Measurements from ENCODE around the gene ADORA2A. TPM values are rescaled to one million over a fixed set of nuclear protein-coding genes. Genes with fewer than 3 reads are reported as not detected.
"Not testable (repeated sequence)": the region's sequence is repeated elsewhere in the genome, so short reads cannot be mapped to it uniquely, and the experiment has no call there.

Gene ADORA2A
- total and polyA plus RNA-seq, 3 donors from 2014 or later, result 2.2 to 5.1 (median 2.5) TPM

- Histone ChIP-seq H3K9me3 (no peaks in the 10 kb centered on the region), H3K27ac (no peak overlapping the region), H3K36me3 (ENCODE audit: low read depth, missing control alignments) (no peaks in the 10 kb centered on the region), H3K4me1 (no peaks in the 10 kb centered on the region), H3K27me3 (no peaks in the 10 kb centered on the region), H3K4me3 (no peak overlapping the region)
- 69% methylated on average over 3 of the region's 3 CpGs for WGBS, 2 donors
- no peak for DNase-seq
- TF ChIP-seq CTCF (IDR thresholded peaks at IDR 0.05), result peak in 2 of 3 experiments; percentile 6 to 9
- no peak for TF ChIP-seq POLR2A (IDR thresholded peaks at IDR 0.05)
- intact Hi-C loops (cut with DNase I; ENCODE audit: low total_unique reads), result no loop called here
These were observed 58.2 kb downstream of the ADORA2A start for GRCh38 chr22:24485608-24486007.

- WGBS, 2 donors, result 89 to 91% methylated on average over 2 of the region's 2 CpGs
- no peaks in the 10 kb centered on the region for H3K4me1 ChIP-seq
- no peak overlapping the region for H3K4me3 ChIP-seq
- intact Hi-C loops (cut with DNase I; ENCODE audit: low total_unique reads), result no loop called here
- no peak for DNase-seq
- H3K27ac ChIP-seq, result no peak overlapping the region
- TF ChIP-seq POLR2A (IDR thresholded peaks at IDR 0.05) (no peak), CTCF (IDR thresholded peaks at IDR 0.05) (no peak)
- H3K36me3 ChIP-seq (ENCODE audit: low read depth, missing control alignments), result no peaks in the 10 kb centered on the region
- H3K9me3 ChIP-seq, result no peaks in the 10 kb centered on the region
- no peaks in the 10 kb centered on the region for H3K27me3 ChIP-seq
These were observed 59.1 kb downstream of the ADORA2A start for GRCh38 chr22:24486501-24486921.

GRCh38 chr22:24489011-24489410 is 61.6 kb downstream of the ADORA2A start:
- no peaks in the 10 kb centered on the region for H3K9me3 ChIP-seq
- intact Hi-C loops (cut with DNase I; ENCODE audit: low total_unique reads), result no loop called here
- no peak for DNase-seq
- no peaks in the 10 kb centered on the region for H3K36me3 ChIP-seq (ENCODE audit: low read depth, missing control alignments)
- H3K4me1 ChIP-seq, result no peaks in the 10 kb centered on the region
- H3K27me3 ChIP-seq, result no peaks in the 10 kb centered on the region
- no peak overlapping the region for H3K27ac ChIP-seq
- no peak for TF ChIP-seq POLR2A (IDR thresholded peaks at IDR 0.05)
- TF ChIP-seq CTCF (IDR thresholded peaks at IDR 0.05), result no peak
- WGBS, 2 donors, result 65 to 71% methylated on average over 2 of the region's 2 CpGs
- no peak overlapping the region for H3K4me3 ChIP-seq

GRCh38 chr22:24489434-24489833 is 62.0 kb downstream of the ADORA2A start:
- H3K27me3 ChIP-seq; H3K4me1 ChIP-seq; H3K36me3 ChIP-seq (ENCODE audit: low read depth, missing control alignments); DNase-seq; H3K27ac ChIP-seq; intact Hi-C loops (cut with DNase I; ENCODE audit: low total_unique reads); H3K4me3 ChIP-seq; H3K9me3 ChIP-seq: not testable (repeated sequence)
- 93 to 96% methylated on average over 1 of the region's 1 CpG for WGBS, 2 donors

Other genes starting within 250 kb of the ADORA2A start
- 10 to 100 TPM in 1 of 2 donors, 1 to 10 TPM in 1; 5.7 to 11.9 TPM for gene SUSD2, start 246.1 kb upstream of the ADORA2A start, total RNA-seq
- gene SUSD2, start 246.1 kb upstream of the ADORA2A start, polyA plus RNA-seq (ENCODE audit: insufficient read depth, low read depth, low replicate concordance), result 5.3 TPM
- 10 to 100 TPM; 15.0 to 22.9 TPM for gene GGT5, start 182.5 kb upstream of the ADORA2A start, total RNA-seq
- 27.1 TPM for gene GGT5, start 182.5 kb upstream of the ADORA2A start, polyA plus RNA-seq (ENCODE audit: insufficient read depth, low read depth, low replicate concordance)
- 10 to 100 TPM; 82.3 to 83.6 TPM for gene SPECC1L, start 156.8 kb upstream of the ADORA2A start, total RNA-seq
- gene SPECC1L, start 156.8 kb upstream of the ADORA2A start, polyA plus RNA-seq (ENCODE audit: insufficient read depth, low read depth, low replicate concordance), result 70.0 TPM
- 10 to 100 TPM; 11.5 to 12.1 TPM for gene UPB1, start 67.7 kb downstream of the ADORA2A start, total RNA-seq
- gene UPB1, start 67.7 kb downstream of the ADORA2A start, polyA plus RNA-seq (ENCODE audit: insufficient read depth, low read depth, low replicate concordance), result 6.7 TPM
- 100 to 1,000 TPM in 1 of 2 donors, 10 to 100 TPM in 1; 91.7 to 123 TPM for gene GUCD1, start 127.5 kb downstream of the ADORA2A start, total RNA-seq
- gene GUCD1, start 127.5 kb downstream of the ADORA2A start, polyA plus RNA-seq (ENCODE audit: insufficient read depth, low read depth, low replicate concordance), result 93.6 TPM
- gene SNRPD3, start 128.4 kb downstream of the ADORA2A start, total RNA-seq, result 100 to 1,000 TPM; 117 to 175 TPM
- 75.5 TPM for gene SNRPD3, start 128.4 kb downstream of the ADORA2A start, polyA plus RNA-seq (ENCODE audit: insufficient read depth, low read depth, low replicate concordance)
- 100 to 1,000 TPM; 120 to 162 TPM for gene LRRC75B, start 165.5 kb downstream of the ADORA2A start, total RNA-seq
- 33.0 TPM for gene LRRC75B, start 165.5 kb downstream of the ADORA2A start, polyA plus RNA-seq (ENCODE audit: insufficient read depth, low read depth, low replicate concordance)
- 10 to 100 TPM; 75.3 to 78.2 TPM for gene GGT1, start 175.6 kb downstream of the ADORA2A start, total RNA-seq
- 23.1 TPM for gene GGT1, start 175.6 kb downstream of the ADORA2A start, polyA plus RNA-seq (ENCODE audit: insufficient read depth, low read depth, low replicate concordance)